OCI-LY3 (cell line): ENCODE results near the gene FIGLA.

Experiments
- H2AFZ ChIP-seq: fragments of 200-600, 300-600 bp; shearing (Covaris generic); 2 replicates; pipeline ENCODE4 v1.6.0; 2014; ENCODE audit warnings: antibody characterized with exemption, low read depth, low read length
- H3K27ac ChIP-seq: fragments of 200-600, 300-600 bp; sonication (generic); 2 replicates; pipeline ENCODE4 v1.5.1; 2014; ENCODE audit warnings: mild to moderate bottlenecking, low read length, moderate library complexity, mixed read lengths
- H3K27me3 ChIP-seq: fragments of 200-600, 300-600 bp; sonication (generic); 2 replicates; pipeline ENCODE4 v1.6.1; 2014; ENCODE audit warnings: low read depth, low read length, mixed read lengths
- H3K36me3 ChIP-seq: fragments of 200-600, 300-600 bp; sonication (generic); replicated peaks from 2 replicates; pipeline ENCODE3; 2014; ENCODE audit warnings: low read depth, low read length, mixed read lengths
- H3K4me1 ChIP-seq: fragments of 300-600, 200-600 bp; sonication (generic); 2 replicates; pipeline ENCODE4 v1.6.1; 2014; ENCODE audit warnings: low read length, mixed read lengths
- H3K4me2 ChIP-seq: fragments of 200-600, 300-600 bp; sonication (generic); 2 replicates; pipeline ENCODE4 v1.6.1; 2014; ENCODE audit warnings: low read length, mixed read lengths
- H3K4me3 ChIP-seq: fragments of 300-600, 200-600 bp; sonication (generic); 2 replicates; pipeline ENCODE4 v1.5.1; 2014; ENCODE audit warnings: antibody characterized with exemption, mild to moderate bottlenecking, low read length, moderate library complexity
- H3K79me2 ChIP-seq: fragments of 300-600, 200-600 bp; shearing (Covaris generic); 2 replicates; pipeline ENCODE4 v1.6.1; 2014; ENCODE audit warnings: mild to moderate bottlenecking, low read length, mixed read lengths
- H3K9ac ChIP-seq: fragments of 300-600, 200-600 bp; shearing (Covaris generic); 2 replicates; pipeline ENCODE4 v1.6.0; 2014; ENCODE audit warnings: mild to moderate bottlenecking, low read length, moderate library complexity
- H3K9me3 ChIP-seq: fragments of 200-600, 300-600 bp; shearing (Covaris generic); 2 replicates; pipeline ENCODE4 v1.6.1; 2014; ENCODE audit warnings: low read length, mixed read lengths; ENCODE audit not compliant: insufficient read depth
- H4K20me1 ChIP-seq: fragments of 200-600, 300-600 bp; sonication (generic); 2 replicates; pipeline ENCODE4 v1.6.1; 2016; ENCODE audit warnings: low read length, mixed read lengths; ENCODE audit not compliant: insufficient read depth
- EZH2phosphoT487 ChIP-seq: fragments of 200-600 bp; shearing (Covaris generic); IDR thresholded peaks from 2 replicates; pipeline ENCODE4 v1.6.1; 2018; ENCODE audit warnings: antibody characterized with exemption, mixed run types, low read depth
- TF ChIP-seq, protein P1 (sequence below): fragments of 200-600, 300-600 bp; sonication (generic); IDR thresholded peaks from 2 replicates; pipeline ENCODE4 v1.5.1; 2014; ENCODE audit warnings: antibody characterized with exemption, low read length, low read depth

The FIGLA gene

GRCh38 chr2:70830366-70830765 lies 39.9 kb upstream of the FIGLA start:
- Histone ChIP-seq H4K20me1 (no peaks in the 10 kb centered on the region), H2AFZ (no peak overlapping the region), H3K9me3 (no peaks in the 10 kb centered on the region), H3K79me2 (no peaks in the 10 kb centered on the region), H3K4me1 (peaks cover 7% of the 10 kb centered on the region), H3K36me3 (no peaks in the 10 kb centered on the region), H3K27ac (no peak overlapping the region), H3K9ac (no peak overlapping the region), H3K4me3 (no peak overlapping the region), H3K4me2 (no peak overlapping the region), H3K27me3 (peaks cover 6% of the 10 kb centered on the region; the same call in 1 of the 2 replicates)
- TF ChIP-seq, protein P1, sequence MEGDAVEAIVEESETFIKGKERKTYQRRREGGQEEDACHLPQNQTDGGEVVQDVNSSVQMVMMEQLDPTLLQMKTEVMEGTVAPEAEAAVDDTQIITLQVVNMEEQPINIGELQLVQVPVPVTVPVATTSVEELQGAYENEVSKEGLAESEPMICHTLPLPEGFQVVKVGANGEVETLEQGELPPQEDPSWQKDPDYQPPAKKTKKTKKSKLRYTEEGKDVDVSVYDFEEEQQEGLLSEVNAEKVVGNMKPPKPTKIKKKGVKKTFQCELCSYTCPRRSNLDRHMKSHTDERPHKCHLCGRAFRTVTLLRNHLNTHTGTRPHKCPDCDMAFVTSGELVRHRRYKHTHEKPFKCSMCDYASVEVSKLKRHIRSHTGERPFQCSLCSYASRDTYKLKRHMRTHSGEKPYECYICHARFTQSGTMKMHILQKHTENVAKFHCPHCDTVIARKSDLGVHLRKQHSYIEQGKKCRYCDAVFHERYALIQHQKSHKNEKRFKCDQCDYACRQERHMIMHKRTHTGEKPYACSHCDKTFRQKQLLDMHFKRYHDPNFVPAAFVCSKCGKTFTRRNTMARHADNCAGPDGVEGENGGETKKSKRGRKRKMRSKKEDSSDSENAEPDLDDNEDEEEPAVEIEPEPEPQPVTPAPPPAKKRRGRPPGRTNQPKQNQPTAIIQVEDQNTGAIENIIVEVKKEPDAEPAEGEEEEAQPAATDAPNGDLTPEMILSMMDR, result no peak

GRCh38 chr2:70829916-70830315 lies 39.5 kb upstream of the FIGLA start:
- H3K79me2 ChIP-seq, result no peaks in the 10 kb centered on the region
- no peak overlapping the region for H3K27ac ChIP-seq
- no peaks in the 10 kb centered on the region for H3K36me3 ChIP-seq
- no peak for TF ChIP-seq EZH2phosphoT487
- H3K27me3 ChIP-seq, result peaks cover 6% of the 10 kb centered on the region; the same call in 1 of the 2 replicates
- H3K9ac ChIP-seq, result no peak overlapping the region
- H3K4me1 ChIP-seq, result peaks cover 7% of the 10 kb centered on the region
- no peak overlapping the region for H3K4me2 ChIP-seq
- H3K4me3 ChIP-seq, result no peak overlapping the region
- H3K9me3 ChIP-seq, result no peaks in the 10 kb centered on the region
- no peaks in the 10 kb centered on the region for H4K20me1 ChIP-seq
- 0 out of 2 replicates have a peak overlapping the region, but pooled peaks have one; percentile 11 for H2AFZ ChIP-seq

DNA sequence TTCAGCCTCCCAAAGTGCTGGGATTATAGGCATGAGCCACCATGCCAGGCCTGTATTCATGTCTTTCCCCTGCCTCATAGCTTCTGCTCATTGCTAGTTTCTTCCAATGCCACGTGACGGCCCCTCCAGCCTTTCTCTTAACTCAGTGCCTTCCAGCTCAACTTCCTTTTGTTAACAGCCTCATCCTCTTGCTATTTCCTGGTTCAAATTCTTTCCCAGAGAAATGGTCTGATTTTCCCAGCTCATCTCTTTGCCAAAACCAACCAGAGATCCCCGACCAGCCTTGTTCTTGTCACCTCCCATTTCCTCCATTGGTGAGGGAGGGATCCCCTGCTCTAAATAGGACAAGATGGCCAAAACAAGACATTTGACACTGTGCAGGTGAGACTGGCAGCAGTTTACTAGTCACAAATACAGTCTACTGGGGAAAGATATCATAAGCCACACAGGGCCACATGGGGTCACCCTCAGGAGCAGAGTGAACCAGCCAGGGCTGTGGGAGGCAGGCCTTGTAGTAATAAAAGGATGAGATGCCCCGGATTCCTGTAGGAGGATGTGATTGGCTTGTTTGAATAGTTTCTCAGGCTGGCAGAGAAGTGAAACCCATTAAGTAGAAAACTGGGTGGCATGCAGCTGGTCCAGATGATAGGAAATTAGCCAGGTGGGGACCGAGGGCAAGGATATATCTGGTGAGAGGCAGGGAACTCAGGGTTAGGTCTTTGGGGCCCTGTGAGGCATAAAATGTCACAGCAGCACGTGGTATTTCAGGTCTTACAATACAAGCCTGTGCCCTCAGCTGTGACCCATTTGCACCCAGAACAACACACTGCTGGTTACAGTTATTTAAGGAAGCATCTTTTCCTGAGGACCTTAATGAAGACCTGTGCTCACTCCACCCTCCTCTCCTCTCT lies 38.7 kb upstream of the FIGLA start:
- no peaks in the 10 kb centered on the region for H3K36me3 ChIP-seq
- H3K27me3 ChIP-seq, result peaks cover 6% of the 10 kb centered on the region; the same call in 1 of the 2 replicates
- H3K9me3 ChIP-seq, result no peaks in the 10 kb centered on the region
- no peaks in the 10 kb centered on the region for H3K79me2 ChIP-seq
- H3K27ac ChIP-seq, result no peak overlapping the region
- no peak overlapping the region for H3K4me3 ChIP-seq
- H3K9ac ChIP-seq, result no peak overlapping the region
- no peak for TF ChIP-seq EZH2phosphoT487
- TF ChIP-seq, protein P1, result no peak
- H3K4me2 ChIP-seq, result no peak overlapping the region
- 0 out of 2 replicates have a peak overlapping the region, but pooled peaks have one; percentile 11 for H2AFZ ChIP-seq
- H4K20me1 ChIP-seq, result no peaks in the 10 kb centered on the region
- H3K4me1 ChIP-seq, result peaks cover 7% of the 10 kb centered on the region

DNA sequence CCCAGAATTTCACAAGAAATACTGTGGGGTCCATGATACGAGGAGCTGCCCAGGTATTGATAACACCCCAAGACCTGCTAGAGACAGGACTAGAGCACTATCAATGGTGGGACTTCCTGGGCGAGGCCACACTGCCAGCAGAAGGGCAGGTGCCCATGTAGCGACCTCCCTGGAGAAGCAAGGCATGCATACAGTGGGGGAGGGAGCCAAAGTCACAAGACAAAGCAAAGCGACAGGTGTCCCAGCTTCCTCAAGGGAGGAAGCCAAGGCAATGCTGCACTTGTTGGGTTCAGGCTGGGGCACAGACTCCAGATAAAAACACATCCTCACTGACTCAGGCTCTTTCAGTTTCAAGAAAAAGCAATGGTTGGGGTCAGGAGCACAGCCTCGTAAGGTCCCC lies 37.7 kb upstream of the FIGLA start:
- peaks cover 6% of the 10 kb centered on the region; the same call in 1 of the 2 replicates for H3K27me3 ChIP-seq
- no peak overlapping the region for H3K27ac ChIP-seq
- no peaks in the 10 kb centered on the region for H4K20me1 ChIP-seq
- no peaks in the 10 kb centered on the region for H3K79me2 ChIP-seq
- TF ChIP-seq, protein P1, result no peak
- TF ChIP-seq EZH2phosphoT487, result no peak
- no peak overlapping the region for H3K4me3 ChIP-seq
- H3K36me3 ChIP-seq, result no peaks in the 10 kb centered on the region
- H3K9ac ChIP-seq, result no peak overlapping the region
- H3K4me2 ChIP-seq, result no peak overlapping the region
- peaks cover 7% of the 10 kb centered on the region for H3K4me1 ChIP-seq
- H2AFZ ChIP-seq, result no peak overlapping the region
- H3K9me3 ChIP-seq, result no peaks in the 10 kb centered on the region
